GM21423 (cell line): ENCODE measurements around the gene ABCC10.
"Not testable (repeated sequence)": the region's sequence is repeated elsewhere in the genome, so short reads cannot be mapped to it uniquely, and the experiment has no call there.

Experiments used
- ATAC-seq: cut with Tn5 transposase; IDR thresholded peaks from one replicate; pipeline ENCODE4 v1.9.1; 2021; ENCODE audit warnings: mild to moderate bottlenecking, moderate library complexity; ENCODE audit not compliant: unreplicated experiment

ABCC10 gene

GRCh38 chr6:43427406-43428111, at the start of gene ABCC10:
ABCC10 (plus strand) TSS chr6:43427541; CDS start chr6:43427979, 438 bp downstream.
- peak; percentile 95 for ATAC-seq

- no peak for ATAC-seq
Measured at GRCh38 chr6:43377710-43378229, 49.6 kb upstream of the ABCC10 start.

GRCh38 chr6:43378631-43379030, 48.7 kb upstream of the ABCC10 start:
- no peak for ATAC-seq

- ATAC-seq: not testable (repeated sequence)
Measured at GRCh38 chr6:43380858-43381257, 46.5 kb upstream of the ABCC10 start.

GRCh38 chr6:43383021-43383667, 44.2 kb upstream of the ABCC10 start:
- no peak for ATAC-seq

- no peak for ATAC-seq
Measured at GRCh38 chr6:43386492-43386891, 40.8 kb upstream of the ABCC10 start.

GRCh38 chr6:43389730-43390295, 37.5 kb upstream of the ABCC10 start:
- ATAC-seq: no peak

GRCh38 chr6:43390753-43391439, 36.4 kb upstream of the ABCC10 start:
- not testable (repeated sequence) for ATAC-seq

GRCh38 chr6:43391440-43392031, 35.8 kb upstream of the ABCC10 start:
- ATAC-seq: no peak

- ATAC-seq: not testable (repeated sequence)
Measured at GRCh38 chr6:43393133-43393532, 34.2 kb upstream of the ABCC10 start.

GRCh38 chr6:43393602-43394001, 33.7 kb upstream of the ABCC10 start:
- ATAC-seq: no peak

- no peak for ATAC-seq
Measured at GRCh38 chr6:43394982-43395381, 32.4 kb upstream of the ABCC10 start.

GRCh38 chr6:43395776-43396175, 31.6 kb upstream of the ABCC10 start:
- ATAC-seq: no peak

- no peak for ATAC-seq
Measured at GRCh38 chr6:43396408-43397149, 30.8 kb upstream of the ABCC10 start.

GRCh38 chr6:43399932-43400487, 27.3 kb upstream of the ABCC10 start:
- ATAC-seq: no peak

GRCh38 chr6:43401730-43402129, 25.6 kb upstream of the ABCC10 start:
- no peak for ATAC-seq

GRCh38 chr6:43402820-43403219, 24.5 kb upstream of the ABCC10 start:
- ATAC-seq: no peak

- ATAC-seq: no peak
Measured at GRCh38 chr6:43405354-43405753, 22.0 kb upstream of the ABCC10 start.

GRCh38 chr6:43407296-43407695, 20.0 kb upstream of the ABCC10 start:
- no peak for ATAC-seq

GRCh38 chr6:43408259-43408658, 19.1 kb upstream of the ABCC10 start:
- ATAC-seq: no peak
